HG03457 (cell line): Measurements from ENCODE around the gene PYCARD.
"Not testable (repeated sequence)": the region's sequence is repeated elsewhere in the genome, so short reads cannot be mapped to it uniquely, and the experiment has no call there.

Experiments used
- ATAC-seq: cut with Tn5 transposase; IDR thresholded peaks from one replicate; pipeline ENCODE4 v1.9.1; 2021; ENCODE audit warnings: moderate number of reproducible peaks; ENCODE audit not compliant: unreplicated experiment

The PYCARD gene

DNA sequence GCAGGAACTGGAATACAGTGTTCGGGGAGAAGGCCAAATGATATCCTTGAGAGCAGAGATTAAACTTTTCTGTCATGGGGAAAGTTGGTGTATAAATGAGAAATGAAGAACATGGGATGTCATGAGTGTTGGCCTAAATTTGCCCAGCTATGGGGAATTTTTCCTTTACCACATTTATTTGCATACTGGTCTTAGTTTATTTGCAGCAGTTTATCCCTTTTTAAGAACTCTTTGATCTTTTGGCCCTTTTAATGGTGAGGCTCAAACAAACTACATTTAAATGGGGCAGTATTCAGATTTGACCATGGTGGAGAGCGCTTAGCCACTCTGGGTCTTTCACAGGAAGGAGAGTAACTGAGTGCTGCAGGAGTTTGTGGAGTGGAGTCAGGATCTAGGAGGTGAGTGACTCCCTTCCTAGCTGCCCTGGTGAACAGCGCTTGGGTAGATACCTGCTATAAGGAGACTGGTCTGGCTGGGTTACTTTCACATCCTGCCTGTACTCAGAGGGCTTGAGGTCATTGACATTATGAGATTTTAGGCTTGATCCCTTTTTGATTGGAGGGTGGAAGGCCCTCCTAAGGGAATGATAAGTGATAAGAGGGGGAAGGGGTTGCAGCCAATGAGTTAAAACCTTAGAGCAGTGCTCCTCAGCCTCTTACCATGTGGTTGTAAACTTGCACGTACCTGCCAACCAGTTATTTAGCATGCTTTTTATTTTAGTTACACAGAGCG is 10.7 kb downstream of the PYCARD start:
- no peak for ATAC-seq

DNA sequence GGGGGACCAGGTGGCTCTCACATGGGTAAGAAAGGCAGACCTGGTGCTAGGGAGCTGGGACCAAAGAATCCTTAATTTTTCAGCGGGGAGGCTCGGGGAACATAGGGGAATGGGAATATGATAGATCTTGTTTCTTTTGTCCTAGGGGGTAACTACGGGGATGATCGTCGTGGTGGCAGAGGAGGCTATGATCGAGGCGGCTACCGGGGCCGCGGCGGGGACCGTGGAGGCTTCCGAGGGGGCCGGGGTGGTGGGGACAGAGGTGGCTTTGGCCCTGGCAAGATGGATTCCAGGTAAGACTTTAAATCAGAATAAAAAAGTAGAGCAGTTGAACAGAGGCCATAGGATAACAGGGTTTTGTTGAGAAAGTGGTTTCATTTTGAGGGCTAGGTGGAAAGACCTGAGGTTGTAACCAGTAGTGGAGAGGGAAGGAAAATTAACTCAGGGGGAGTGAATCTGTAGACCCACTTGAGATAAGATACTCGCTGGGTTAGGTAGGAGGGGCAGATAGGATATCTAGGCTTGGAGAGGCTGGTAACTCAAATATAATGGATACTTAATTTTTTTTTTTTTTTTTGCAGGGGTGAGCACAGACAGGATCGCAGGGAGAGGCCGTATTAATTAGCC is 11.6 kb downstream of the PYCARD start:
- no peak for ATAC-seq

DNA sequence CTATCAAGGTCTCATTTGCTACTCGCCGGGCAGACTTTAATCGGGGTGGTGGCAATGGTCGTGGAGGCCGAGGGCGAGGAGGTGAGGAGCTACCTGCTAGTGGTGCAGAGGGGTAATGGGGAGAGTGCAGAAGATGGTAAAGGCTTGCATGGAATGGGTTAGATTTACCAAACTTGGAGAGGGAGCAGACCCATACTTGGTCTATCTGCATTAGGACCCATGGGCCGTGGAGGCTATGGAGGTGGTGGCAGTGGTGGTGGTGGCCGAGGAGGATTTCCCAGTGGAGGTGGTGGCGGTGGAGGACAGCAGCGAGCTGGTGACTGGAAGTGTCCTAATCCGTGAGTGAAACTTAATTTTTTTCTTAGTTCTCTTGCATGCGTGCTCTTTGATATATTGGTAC is 12.5 kb downstream of the PYCARD start:
- ATAC-seq = no peak

DNA sequence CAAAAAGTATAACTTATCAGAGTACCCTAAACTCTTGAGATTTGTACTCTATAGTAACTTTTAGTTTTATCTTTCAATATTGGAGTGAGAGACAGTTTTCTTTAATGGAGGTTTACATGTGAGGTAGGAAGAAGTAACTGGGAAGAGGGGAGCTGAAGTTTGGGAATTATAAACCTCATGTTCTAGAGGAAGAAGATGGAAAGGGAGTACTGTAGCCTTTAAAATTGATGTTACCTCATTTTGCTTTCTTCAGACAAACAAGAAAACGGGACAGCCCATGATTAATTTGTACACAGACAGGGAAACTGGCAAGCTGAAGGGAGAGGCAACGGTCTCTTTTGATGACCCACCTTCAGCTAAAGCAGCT is 13.2 kb downstream of the PYCARD start:
- ATAC-seq = no peak

DNA sequence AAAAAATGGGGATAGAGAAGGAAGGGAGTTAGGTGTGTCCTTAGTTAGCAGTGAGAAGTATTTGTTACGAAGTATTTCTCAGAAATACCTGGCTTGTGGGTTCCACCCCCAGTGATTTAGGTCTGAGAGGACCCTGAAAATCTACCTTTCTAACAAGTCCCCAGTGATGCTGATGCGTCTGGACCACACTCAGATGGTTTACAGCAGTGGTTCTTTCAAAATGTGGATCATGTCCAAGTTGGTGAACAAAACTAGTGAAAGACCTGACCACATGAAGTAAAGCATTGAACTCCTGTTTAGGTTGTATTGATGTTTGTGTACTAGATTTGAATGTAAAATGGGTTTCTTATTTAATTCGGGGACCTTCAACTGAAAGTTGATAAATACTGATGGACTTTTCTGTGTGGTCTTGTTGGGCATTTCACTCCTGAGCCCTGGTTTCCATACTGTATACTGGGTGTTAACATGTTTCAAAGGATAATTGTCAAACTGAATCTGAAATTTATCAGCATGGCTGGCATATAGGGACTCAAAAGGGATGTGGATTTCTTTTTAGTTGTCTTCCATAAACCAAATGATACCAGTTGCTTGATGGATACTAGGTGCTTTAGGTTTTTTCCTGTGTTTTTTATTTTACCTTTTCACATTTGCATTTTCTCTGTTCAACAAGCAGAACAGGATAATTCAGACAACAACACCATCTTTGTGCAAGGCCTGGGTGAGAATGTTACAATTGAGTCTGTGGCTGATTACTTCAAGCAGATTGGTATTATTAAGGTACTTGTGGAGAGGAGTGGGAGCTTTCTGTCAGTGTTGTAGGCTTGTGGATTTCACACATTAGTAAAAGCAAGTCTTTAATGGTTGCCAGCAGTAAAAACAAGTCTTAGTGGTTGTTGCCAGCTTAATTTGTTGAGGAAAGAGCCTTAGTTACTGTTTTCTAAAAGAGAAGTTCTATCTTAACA is 13.8 kb downstream of the PYCARD start:
- ATAC-seq = no peak

DNA sequence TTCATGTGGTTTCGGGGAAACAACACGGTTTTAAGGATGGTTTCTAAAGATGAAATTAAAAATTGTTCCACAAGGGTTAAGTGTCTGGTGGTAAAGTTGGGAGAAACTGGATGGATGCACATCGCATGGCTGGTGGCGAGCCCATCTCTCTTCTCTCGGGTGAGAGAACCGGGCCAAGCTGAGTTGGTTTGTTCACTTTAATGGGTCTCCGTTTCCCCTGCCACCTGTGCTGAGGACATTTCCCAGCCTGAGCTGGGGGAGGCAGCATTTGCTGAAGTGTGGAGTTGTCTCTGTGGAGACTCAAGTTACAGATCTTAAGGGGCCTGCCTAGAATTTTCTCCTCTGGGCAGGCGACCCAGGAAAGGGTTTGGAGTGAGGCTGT is 14.8 kb downstream of the PYCARD start:
- no peak for ATAC-seq

DNA sequence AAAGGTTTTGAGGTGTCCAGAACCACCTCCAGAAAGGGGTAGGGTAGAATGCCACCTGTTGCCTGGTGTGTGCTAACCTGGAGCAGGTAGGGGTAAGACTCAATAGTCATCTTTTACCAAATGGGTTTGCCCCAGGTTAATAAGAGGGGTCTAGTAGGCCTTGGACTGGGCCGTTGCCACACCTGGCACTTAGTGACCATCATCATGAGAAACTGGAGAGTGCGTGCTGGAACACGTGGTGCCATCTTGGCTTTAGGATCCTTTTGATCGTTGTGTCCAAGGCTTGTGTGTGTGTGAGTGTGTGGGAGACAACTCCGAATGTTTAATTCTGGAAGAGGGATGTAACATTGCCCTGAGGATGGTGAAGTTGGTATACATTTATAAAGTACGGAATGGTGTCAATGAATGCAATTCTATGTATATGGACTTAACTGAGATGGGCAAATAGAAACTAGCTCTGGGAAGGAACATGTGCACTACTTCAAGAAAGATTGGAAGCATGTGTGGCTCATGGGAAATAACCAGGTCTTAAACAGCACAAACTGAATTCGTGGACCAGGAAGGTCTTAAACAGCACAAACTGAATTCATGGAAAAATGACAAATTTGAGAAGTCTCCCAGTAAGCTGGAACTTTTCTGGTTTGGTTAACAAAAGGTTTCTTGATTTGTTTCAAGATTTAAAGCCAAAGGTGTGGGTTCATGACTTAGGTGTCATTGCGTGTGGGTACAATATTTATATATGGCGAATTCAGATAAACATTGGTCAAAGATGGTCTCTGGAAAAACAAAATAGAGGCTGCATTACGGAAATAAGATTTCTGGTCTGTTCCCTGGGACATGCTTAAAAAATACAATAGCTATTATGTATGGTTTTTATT is 15.4 kb downstream of the PYCARD start:
- ATAC-seq = no peak

DNA sequence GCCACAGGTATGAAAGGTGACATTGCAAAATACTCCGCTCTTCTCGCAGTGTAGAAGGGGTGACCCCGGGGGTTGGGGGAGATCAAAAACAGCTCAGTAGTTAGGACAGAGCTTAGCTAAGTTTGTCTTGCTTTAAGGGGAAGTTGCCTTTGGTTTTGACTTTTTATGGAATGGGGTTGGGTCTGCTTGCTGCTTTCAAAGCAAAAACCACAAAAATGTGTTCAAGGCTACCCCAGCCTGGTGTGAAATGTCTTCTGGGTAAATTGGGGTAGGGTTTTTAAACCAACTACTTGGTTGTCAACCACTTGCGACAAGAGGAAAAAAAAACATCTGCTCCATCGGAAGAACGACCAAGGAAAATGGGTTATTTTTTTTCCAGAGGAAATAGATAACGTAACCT is 16.4 kb downstream of the PYCARD start:
- no peak for ATAC-seq

DNA sequence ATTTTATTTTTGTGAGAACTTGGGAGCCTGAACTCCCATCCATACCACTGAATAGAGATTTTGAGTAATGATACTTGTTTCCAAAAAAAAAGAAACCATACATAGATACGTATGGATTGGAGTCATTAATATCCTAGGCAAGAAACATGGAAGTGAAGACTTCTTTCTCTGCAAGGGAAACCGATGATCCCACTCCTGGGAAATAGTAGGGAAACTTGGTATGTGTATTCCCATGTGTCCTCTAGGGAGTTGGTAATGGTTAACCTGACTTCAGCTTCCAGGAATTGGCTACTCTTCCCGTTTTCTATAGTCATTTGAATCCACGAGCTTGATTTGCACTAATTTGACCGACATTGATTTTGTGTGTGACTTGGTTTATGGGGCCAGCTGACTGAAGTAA is 17.2 kb downstream of the PYCARD start:
- ATAC-seq = no peak

DNA sequence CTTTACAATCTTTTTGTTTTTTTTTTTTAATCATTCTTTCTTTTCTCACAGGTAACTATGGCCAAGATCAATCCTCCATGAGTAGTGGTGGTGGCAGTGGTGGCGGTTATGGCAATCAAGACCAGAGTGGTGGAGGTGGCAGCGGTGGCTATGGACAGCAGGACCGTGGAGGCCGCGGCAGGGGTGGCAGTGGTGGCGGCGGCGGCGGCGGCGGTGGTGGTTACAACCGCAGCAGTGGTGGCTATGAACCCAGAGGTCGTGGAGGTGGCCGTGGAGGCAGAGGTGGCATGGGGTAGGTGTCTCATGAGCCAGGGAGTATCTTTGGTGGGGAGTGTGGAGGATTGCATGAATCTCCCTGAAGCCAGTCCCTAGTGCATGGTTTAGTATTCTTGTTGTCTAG is 17.7 kb downstream of the PYCARD start:
- no peak for ATAC-seq

DNA sequence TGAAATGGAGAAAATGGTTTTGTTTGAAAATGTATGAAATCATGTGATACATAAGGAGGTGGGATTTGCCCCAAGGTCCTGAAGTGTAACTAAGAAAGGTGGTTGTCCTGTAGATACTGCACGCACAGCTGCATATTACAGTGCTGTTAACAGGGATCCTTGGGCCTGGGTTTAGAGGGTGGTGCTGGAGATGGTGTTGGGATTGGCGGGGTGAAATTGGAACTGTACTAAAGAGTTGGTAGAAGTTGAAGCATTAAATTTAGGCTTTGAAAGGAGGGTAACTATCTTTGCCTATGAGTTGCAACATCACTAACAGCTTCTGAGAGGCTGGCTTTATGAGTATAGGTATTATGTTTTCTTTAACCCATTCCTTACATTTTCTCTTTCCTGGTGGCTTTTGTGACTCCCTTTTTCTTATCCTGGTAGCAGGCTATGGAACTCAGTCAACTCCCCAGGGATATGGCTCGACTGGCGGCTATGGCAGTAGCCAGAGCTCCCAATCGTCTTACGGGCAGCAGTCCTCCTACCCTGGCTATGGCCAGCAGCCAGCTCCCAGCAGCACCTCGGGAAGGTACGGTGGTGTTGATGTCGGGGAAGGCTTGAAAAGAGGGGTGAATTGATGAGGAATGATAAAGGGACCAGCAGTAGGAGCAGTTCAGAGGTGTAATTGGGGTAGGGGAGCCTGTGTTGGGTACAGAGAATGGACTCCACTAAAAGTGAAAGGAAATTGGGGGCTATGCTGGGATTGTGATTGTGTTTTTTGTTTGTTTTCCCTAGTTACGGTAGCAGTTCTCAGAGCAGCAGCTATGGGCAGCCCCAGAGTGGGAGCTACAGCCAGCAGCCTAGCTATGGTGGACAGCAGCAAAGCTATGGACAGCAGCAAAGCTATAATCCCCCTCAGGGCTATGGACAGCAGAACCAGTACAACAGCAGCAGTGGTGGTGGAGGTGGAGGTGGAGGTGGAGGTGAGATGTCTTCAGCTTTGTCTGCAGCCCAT is 18.8 kb downstream of the PYCARD start:
- no peak for ATAC-seq

DNA sequence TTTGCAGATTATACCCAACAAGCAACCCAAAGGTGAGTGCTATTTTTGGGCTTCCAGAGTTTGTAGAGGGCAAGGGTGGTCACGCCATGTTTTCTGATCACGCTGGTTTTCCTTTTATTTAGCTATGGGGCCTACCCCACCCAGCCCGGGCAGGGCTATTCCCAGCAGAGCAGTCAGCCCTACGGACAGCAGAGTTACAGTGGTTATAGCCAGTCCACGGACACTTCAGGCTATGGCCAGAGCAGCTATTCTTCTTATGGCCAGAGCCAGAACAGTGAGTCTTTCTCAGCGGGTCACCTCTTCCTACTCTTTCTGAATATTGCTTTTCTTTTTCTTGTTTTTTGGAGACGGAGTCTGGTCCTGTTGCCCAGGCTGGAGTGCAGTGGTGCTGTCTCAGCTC is 20.2 kb downstream of the PYCARD start:
- no peak for ATAC-seq

DNA sequence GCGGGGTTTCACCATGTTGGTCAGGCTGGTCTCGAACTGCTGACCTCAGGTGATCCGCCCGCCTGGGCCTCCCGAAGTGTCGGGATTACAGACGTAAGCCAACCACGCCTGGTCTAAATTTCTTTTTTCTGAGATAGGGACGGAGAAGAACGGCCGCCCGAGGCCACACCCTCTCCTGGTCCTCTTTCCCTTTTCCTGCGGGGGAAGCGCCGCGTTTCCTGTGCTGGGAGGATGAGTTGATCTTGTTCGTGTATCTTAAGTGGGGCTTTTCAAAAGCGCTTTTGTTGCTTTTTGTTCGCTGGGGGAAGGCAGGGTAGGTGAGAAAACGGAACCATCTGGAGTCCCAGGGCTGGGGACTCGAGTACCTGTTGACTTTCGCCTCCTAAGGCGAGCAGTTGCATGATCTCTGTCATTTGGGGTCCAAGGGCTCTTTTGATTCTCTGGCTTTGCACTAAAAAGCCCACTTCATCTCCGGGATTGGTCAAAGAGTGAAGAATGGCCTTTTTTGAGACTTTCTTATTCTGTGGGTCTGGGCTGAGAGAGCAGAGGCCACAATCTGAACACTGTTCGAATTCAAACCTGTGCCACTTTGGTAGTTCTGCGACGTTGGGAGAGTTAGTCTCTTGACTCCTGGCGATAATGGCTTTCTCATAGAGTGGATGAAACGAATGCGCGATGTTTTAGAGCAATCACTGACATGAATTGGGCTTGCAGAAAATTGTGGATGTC is 21.3 kb downstream of the PYCARD start:
- ATAC-seq = no peak

DNA sequence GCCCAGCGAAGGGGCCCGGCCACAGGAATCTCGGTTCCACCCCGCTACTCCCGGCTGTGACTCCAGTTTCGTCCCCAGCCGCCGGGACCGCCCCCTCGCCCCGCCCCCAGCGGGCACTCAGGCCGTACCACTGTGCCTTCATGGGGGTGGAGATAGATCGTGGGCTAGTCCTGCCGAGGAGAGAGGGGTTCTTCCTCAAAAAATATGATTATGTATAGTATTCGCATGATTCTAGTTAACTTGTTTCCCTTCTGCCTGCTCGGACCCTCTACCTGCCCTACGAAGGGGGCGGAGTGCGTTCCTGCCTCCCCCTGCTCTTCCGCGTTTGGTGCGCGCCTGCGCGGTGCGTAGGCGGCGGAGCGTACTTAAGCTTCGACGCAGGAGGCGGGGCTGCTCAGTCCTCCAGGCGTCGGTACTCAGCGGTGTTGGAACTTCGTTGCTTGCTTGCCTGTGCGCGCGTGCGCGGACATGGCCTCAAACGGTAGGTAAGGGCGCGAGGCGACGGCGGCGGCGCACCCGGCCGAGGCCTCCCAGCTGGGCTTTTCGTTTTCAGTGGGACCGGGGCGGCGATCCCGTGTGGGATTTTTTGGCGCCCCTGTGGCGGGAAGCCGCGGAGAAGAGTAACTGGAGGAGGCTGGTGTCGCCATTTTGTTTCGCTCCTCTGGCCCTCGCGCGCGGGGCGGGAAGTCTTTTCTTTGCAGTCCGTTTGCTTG is 22.7 kb downstream of the PYCARD start, which contains the start of gene FUS:
FUS (plus strand) TSS at position 393 of the 713 bp plus-strand sequence; CDS start at position 469, 76 bp downstream.
- peak; percentile 45 for ATAC-seq

DNA sequence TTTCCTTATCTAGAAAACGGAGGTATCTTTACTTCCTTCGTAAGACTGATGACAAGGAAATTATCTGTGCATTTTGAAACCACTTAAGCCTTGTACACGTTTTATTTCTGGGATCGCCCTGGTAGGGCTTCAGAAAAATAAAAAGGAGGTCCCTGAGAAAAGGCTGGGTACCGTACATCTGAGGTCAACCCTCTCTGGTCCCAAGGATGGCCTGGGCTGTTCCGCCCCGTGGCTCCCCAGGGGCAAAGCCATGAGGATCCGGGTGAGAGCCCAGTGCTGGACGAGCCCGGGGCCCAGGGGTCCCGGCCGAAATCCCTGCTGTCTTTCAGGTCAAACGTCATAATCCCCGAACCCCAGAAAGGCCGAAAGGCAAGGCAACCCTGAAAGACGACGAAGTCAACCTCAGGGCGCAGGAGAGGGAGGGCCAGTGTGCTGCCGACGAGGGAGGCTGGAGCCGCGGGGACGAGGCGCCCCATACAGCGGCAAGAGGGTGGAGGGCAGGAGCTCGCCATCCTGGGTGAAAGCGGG is 23.3 kb downstream of the PYCARD start:
- no peak for ATAC-seq

DNA sequence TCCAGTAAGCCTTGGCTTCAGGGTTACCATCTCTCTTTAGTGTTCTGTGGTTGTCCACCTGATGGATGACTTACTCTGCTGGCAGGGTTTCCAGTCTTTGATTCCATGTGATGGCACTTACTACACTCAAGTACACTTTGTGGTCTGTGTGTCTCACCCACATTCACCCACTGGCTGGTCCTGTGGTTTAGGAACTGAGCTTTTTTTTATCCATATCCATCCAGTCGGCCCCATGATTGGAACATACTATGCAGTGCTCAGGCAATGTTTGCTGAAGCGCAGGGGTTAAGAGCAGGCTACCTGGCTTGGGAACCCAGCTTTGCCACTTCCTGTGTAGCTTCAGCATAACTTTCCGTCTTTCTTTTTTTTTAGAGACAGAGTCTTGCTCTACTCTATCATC is 25.4 kb downstream of the PYCARD start:
- no peak for ATAC-seq

DNA sequence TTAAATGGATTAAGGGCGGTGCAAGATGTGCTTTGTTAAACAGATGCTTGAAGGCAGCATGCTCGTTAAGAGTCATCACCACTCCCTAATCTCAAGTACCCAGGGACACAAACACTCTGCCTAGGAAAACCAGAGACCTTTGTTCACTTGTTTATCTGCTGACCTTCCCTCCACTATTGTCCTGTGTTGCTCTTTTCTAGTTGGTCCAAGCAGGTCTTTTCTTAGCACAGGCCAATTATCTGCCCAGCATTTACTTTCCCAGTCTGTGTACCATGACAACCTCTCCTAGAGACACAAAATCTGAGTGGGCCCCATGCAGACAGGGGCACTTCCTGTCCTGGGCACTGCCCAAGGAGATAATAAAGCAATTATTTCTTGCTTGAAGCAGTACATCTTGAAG is 32.5 kb downstream of the PYCARD start:
- not testable (repeated sequence) for ATAC-seq

DNA sequence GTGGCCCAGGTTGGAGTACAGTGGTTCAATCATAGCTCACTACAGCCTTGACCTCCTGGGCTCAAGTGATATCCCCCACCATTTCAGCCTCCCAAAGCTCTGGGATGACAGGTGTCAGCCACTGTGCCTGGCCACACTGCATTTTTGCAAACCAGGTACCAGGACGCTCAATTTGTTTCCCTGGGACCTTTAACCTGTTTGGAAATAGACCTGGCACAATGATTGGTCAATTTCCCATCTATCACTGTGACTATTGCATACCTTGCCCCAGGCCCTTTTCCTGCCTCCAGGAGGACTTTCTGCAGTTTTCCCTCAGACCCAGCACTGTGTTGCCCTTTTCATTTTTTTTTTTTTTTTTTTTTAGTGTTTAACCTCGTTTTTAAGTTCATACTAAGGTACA is 33.7 kb downstream of the PYCARD start:
- ATAC-seq = no peak
